ENCODE measurements around the gene HDAC6. TPM values are rescaled to one million over a fixed set of nuclear protein-coding genes. Genes with fewer than 3 reads are reported as not detected.
"Not testable (repeated sequence)": the region's sequence is repeated elsewhere in the genome, so short reads cannot be mapped to it uniquely, and the experiment has no call there.

The HDAC6 gene
- polyA plus RNA-seq, 3 donors: 162 to 223 (median 184) TPM

GRCh38 chrX:48813644-48814043 lies 11.8 kb downstream of the HDAC6 start:
- no peak for DNase-seq (ENCODE audit: extremely low read depth in 1 of 11, low read depth in 9 of 11, low spot score in 4 of 11)

GRCh38 chrX:48814722-48815121 lies 12.9 kb downstream of the HDAC6 start:
- no peak for DNase-seq (ENCODE audit: extremely low read depth in 1 of 11, low read depth in 9 of 11, low spot score in 4 of 11)

- DNase-seq (ENCODE audit: extremely low read depth in 1 of 11, low read depth in 9 of 11, low spot score in 4 of 11): no peak
Observed at GRCh38 chrX:48815266-48815665, 13.4 kb downstream of the HDAC6 start.

GRCh38 chrX:48816014-48816810 lies 14.3 kb downstream of the HDAC6 start:
- DNase-seq (ENCODE audit: extremely low read depth in 1 of 11, low read depth in 9 of 11, low spot score in 4 of 11): no peak

- DNase-seq (ENCODE audit: extremely low read depth in 1 of 11, low read depth in 9 of 11, low spot score in 4 of 11): no peak
Observed at GRCh38 chrX:48818098-48818497, 16.2 kb downstream of the HDAC6 start.

GRCh38 chrX:48818866-48819265 lies 17.0 kb downstream of the HDAC6 start:
- no peak for DNase-seq (ENCODE audit: extremely low read depth in 1 of 11, low read depth in 9 of 11, low spot score in 4 of 11)

- not testable (repeated sequence) for DNase-seq (ENCODE audit: extremely low read depth in 1 of 11, low read depth in 9 of 11, low spot score in 4 of 11)
Observed at GRCh38 chrX:48819394-48819793, 17.5 kb downstream of the HDAC6 start.

GRCh38 chrX:48823053-48823452 lies 21.2 kb downstream of the HDAC6 start:
- DNase-seq (ENCODE audit: extremely low read depth in 1 of 11, low read depth in 9 of 11, low spot score in 4 of 11): no peak

GRCh38 chrX:48824066-48824465 lies 22.2 kb downstream of the HDAC6 start:
- DNase-seq (ENCODE audit: extremely low read depth in 1 of 11, low read depth in 9 of 11, low spot score in 4 of 11): no peak

GRCh38 chrX:48826135-48826875 lies 24.4 kb downstream of the HDAC6 start, which contains the start of gene ERAS:
ERAS (plus strand) TSS chrX:48826513; CDS start chrX:48829124, 2,611 bp downstream.
- DNase-seq (ENCODE audit: extremely low read depth in 1 of 11, low read depth in 9 of 11, low spot score in 4 of 11): no peak

GRCh38 chrX:48826876-48827653 lies 25.2 kb downstream of the HDAC6 start:
- DNase-seq (ENCODE audit: extremely low read depth in 1 of 11, low read depth in 9 of 11, low spot score in 4 of 11): no peak

GRCh38 chrX:48827654-48827968 lies 25.7 kb downstream of the HDAC6 start:
- DNase-seq (ENCODE audit: extremely low read depth in 1 of 11, low read depth in 9 of 11, low spot score in 4 of 11): no peak

GRCh38 chrX:48829016-48829735 lies 27.3 kb downstream of the HDAC6 start:
- DNase-seq (ENCODE audit: extremely low read depth in 1 of 11, low read depth in 9 of 11, low spot score in 4 of 11): no peak

- DNase-seq (ENCODE audit: extremely low read depth in 1 of 11, low read depth in 9 of 11, low spot score in 4 of 11): no peak
Observed at GRCh38 chrX:48831136-48831908, 29.5 kb downstream of the HDAC6 start.

GRCh38 chrX:48831909-48832291 lies 30.0 kb downstream of the HDAC6 start:
- DNase-seq (ENCODE audit: extremely low read depth in 1 of 11, low read depth in 9 of 11, low spot score in 4 of 11): no peak

- DNase-seq (ENCODE audit: extremely low read depth in 1 of 11, low read depth in 9 of 11, low spot score in 4 of 11): no peak
Observed at GRCh38 chrX:48833542-48834138, 31.8 kb downstream of the HDAC6 start.

GRCh38 chrX:48834383-48834709 lies 32.5 kb downstream of the HDAC6 start:
- no peak for DNase-seq (ENCODE audit: extremely low read depth in 1 of 11, low read depth in 9 of 11, low spot score in 4 of 11)
